ENCODE data around the gene NUP205. TPM values are rescaled to one million over a fixed set of nuclear protein-coding genes. Genes with fewer than 3 reads are reported as not detected.
A peak's percentile ranks its signal among the peaks of the same experiment; 100 is the strongest.

Gene NUP205
- total and polyA plus RNA-seq, 2 donors (not counting 1 experiment from before 2014, with no cell fraction given), result 31.4 to 70.3 TPM

DNA sequence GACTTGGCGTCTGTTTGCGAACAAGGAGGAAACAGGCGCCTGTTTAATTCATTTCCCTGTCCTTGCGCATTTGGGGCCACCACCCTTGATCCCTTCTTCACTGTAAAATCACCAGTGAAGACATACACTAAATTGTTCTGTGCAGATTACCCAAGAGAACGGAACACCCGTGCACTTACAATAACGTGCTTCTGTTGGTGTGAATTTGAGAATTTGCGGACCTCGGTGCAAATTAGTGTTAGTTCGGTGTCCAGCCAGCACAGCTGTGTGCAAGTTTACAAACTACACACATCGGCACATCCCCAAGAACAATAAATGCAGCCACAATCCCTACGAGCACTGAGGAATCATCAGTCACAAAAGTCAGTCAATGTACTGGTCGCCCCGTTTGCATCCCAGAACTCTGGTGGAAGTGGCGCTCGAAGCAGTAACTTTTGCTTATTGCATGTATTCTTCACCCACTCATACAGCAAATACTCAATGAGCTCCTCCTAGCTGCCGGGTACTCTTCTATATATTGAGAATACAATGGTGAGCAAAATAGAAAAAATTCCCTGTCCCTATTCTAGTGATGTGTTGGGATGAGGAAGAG lies 47.0 kb upstream of the NUP205 start:
- H3K9me3 Mint-ChIP-seq (ENCODE audit: insufficient read depth), result no peaks in the 10 kb centered on the region
- Histone ChIP-seq H3K4me3 (ENCODE audit: control extremely low read depth in 1 of 5, extremely low read depth in 1 of 5, insufficient read depth in 1 of 5, low read depth in 2 of 5, low read length in 4 of 5) (peak overlapping the region; percentile 68 to 96 (median 89)), H3K36me3 (replicated peaks in 1 of 2; ENCODE audit: control extremely low read depth in 1 of 2, control insufficient read depth in 1 of 2, extremely low read depth in 1 of 2, insufficient read depth in 2 of 2, low read length in 1 of 2) (no peaks in the 10 kb centered on the region), H2AFZ (ENCODE audit: insufficient read depth, low read depth, low read length, poor library complexity, severe bottlenecking) (peak overlapping the region; percentile 97), H3K79me2 (ENCODE audit: control insufficient read depth, insufficient read depth, low read length) (peaks cover 41% of the 10 kb centered on the region), H4K20me1 (ENCODE audit: control insufficient read depth, insufficient read depth, low read length, poor library complexity, severe bottlenecking) (no peaks in the 10 kb centered on the region), H3K4me1 (ENCODE audit: control insufficient read depth in 2 of 2, insufficient read depth in 2 of 2, low read length in 2 of 2) (peaks cover 17 to 24% of the 10 kb centered on the region in 2 donors), H3K27ac (ENCODE audit: low read length in 2 of 2) (peak overlapping the region; percentile 47 to 96), H3K27me3 (replicated peaks in 1 of 4; ENCODE audit: control extremely low read depth in 1 of 4, control insufficient read depth in 3 of 4, insufficient read depth in 4 of 4, low read length in 3 of 4) (no peaks in the 10 kb centered on the region), H3K9me3 (ENCODE audit: control extremely low read depth in 1 of 3, control insufficient read depth in 2 of 3, insufficient read depth in 1 of 3, low read length in 2 of 3) (no peaks in the 10 kb centered on the region), H3K4me2 (replicated peaks; ENCODE audit: low read depth, low read length, poor library complexity, severe bottlenecking) (peak overlapping the region; percentile 79), H3K9ac (ENCODE audit: low read length) (peak overlapping the region; percentile 93)
- no peak for TF ChIP-seq EZH2 (IDR thresholded peaks at IDR 0.05; ENCODE audit: borderline replicate concordance, insufficient read depth, low read depth, low read length, poor library complexity, severe bottlenecking)
- TF ChIP-seq, protein P1, sequence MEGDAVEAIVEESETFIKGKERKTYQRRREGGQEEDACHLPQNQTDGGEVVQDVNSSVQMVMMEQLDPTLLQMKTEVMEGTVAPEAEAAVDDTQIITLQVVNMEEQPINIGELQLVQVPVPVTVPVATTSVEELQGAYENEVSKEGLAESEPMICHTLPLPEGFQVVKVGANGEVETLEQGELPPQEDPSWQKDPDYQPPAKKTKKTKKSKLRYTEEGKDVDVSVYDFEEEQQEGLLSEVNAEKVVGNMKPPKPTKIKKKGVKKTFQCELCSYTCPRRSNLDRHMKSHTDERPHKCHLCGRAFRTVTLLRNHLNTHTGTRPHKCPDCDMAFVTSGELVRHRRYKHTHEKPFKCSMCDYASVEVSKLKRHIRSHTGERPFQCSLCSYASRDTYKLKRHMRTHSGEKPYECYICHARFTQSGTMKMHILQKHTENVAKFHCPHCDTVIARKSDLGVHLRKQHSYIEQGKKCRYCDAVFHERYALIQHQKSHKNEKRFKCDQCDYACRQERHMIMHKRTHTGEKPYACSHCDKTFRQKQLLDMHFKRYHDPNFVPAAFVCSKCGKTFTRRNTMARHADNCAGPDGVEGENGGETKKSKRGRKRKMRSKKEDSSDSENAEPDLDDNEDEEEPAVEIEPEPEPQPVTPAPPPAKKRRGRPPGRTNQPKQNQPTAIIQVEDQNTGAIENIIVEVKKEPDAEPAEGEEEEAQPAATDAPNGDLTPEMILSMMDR (IDR thresholded peaks at IDR 0.05), result no peak
- POLR2A ChIA-PET, result no interaction called here
- intact Hi-C loops (cut with micrococcal nuclease), result loop anchor here (1.0 to 5.0 kb wide), 6 partner anchors 47 to 1052 kb away; partner anchors contain the start of genes AKR1B1, BPGM, NUP205 and STMP1
- no peak overlapping the region for H3K4me3 Mint-ChIP-seq
- no peaks in the 10 kb centered on the region for H3K27me3 Mint-ChIP-seq
- ATAC-seq (ENCODE audit: low read depth), result no peak
- peaks cover 9% of the 10 kb centered on the region for H3K4me1 Mint-ChIP-seq
- no peak overlapping the region for H3K27ac Mint-ChIP-seq
- WGBS (ENCODE audit: insufficient coverage), result 3% methylated on average over 9 of the region's 17 CpGs
- DNase-seq, result no peak
- CTCF ChIA-PET, result interaction anchor here (0.9 to 1.6 kb wide), 3 partner anchors 10 to 151 kb away, joined by 3 to 4 read pairs (median 4); partner anchors contain the start of gene STMP1

DNA sequence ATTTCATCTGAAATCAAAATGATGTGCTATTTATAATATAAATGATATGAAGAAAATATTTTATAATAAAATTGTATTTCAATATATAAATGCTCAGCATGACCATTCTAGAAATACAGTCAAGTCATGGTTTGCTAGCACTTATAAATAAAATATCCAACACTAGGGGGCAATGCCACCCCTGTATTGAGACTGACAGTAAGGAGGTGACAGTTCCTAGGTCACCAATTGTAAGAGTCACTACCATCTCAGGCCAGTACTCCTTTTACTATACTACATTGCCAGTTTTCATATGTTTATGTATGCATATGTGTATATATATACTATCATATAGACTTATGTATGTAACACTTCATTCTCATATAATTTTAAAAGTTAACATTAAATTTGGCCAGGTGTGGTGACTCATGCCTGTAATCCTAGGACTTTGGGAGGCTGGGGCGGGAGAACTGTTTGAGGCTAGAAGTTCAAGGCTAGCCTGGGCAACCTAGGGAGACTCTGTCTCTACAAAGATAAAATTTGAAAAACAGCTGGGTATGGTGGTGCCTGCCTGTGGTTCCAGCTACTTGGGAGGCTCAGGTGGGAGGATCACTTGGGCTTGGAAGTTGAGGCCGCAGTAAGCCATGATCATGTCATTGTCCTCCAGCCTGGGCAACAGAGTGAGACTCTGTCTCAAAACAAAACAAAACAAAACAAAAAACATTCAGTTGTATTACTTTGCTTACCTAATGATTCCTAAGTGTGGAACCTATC lies 45.4 kb upstream of the NUP205 start:
- H3K4me3 ChIP-seq (ENCODE audit: control extremely low read depth in 1 of 5, extremely low read depth in 1 of 5, insufficient read depth in 1 of 5, low read depth in 2 of 5, low read length in 4 of 5), result no peak overlapping the region
- H3K9ac ChIP-seq (ENCODE audit: low read length), result no peak overlapping the region
- peaks cover 25% of the 10 kb centered on the region for H3K79me2 ChIP-seq (ENCODE audit: control insufficient read depth, insufficient read depth, low read length)
- H3K27me3 ChIP-seq (replicated peaks in 1 of 4; ENCODE audit: control extremely low read depth in 1 of 4, control insufficient read depth in 3 of 4, insufficient read depth in 4 of 4, low read length in 3 of 4), result no peaks in the 10 kb centered on the region
- H3K4me1 Mint-ChIP-seq, result peaks cover 3% of the 10 kb centered on the region
- WGBS (ENCODE audit: insufficient coverage), result 100% methylated on average over 2 of the region's 2 CpGs
- H3K9me3 ChIP-seq (ENCODE audit: control extremely low read depth in 1 of 3, control insufficient read depth in 2 of 3, insufficient read depth in 1 of 3, low read length in 2 of 3), result no peaks in the 10 kb centered on the region
- no peak overlapping the region for H3K27ac Mint-ChIP-seq
- no peak overlapping the region for H3K27ac ChIP-seq (ENCODE audit: low read length in 2 of 2)
- H3K36me3 ChIP-seq (replicated peaks in 1 of 2; ENCODE audit: control extremely low read depth in 1 of 2, control insufficient read depth in 1 of 2, extremely low read depth in 1 of 2, insufficient read depth in 2 of 2, low read length in 1 of 2), result no peaks in the 10 kb centered on the region
- H3K4me2 ChIP-seq (replicated peaks; ENCODE audit: low read depth, low read length, poor library complexity, severe bottlenecking), result no peak overlapping the region
- H2AFZ ChIP-seq (ENCODE audit: insufficient read depth, low read depth, low read length, poor library complexity, severe bottlenecking), result no peak overlapping the region
- no peaks in the 10 kb centered on the region for H3K27me3 Mint-ChIP-seq
- peaks cover 17 to 24% of the 10 kb centered on the region in 2 donors for H3K4me1 ChIP-seq (ENCODE audit: control insufficient read depth in 2 of 2, insufficient read depth in 2 of 2, low read length in 2 of 2)
- TF ChIP-seq, protein P1 (IDR thresholded peaks at IDR 0.05), result peak; percentile 81
- no peak for TF ChIP-seq EZH2 (IDR thresholded peaks at IDR 0.05; ENCODE audit: borderline replicate concordance, insufficient read depth, low read depth, low read length, poor library complexity, severe bottlenecking)
- H4K20me1 ChIP-seq (ENCODE audit: control insufficient read depth, insufficient read depth, low read length, poor library complexity, severe bottlenecking), result no peaks in the 10 kb centered on the region
- H3K9me3 Mint-ChIP-seq (ENCODE audit: insufficient read depth), result no peaks in the 10 kb centered on the region
- ATAC-seq (ENCODE audit: low read depth) (no peak), DNase-seq (peak; percentile 72)
- POLR2A ChIA-PET, result no interaction called here
- intact Hi-C loops (cut with micrococcal nuclease), result loop anchor here (1.0 to 5.0 kb wide), 2 partner anchors 133 to 365 kb away; partner anchors contain the start of gene TMEM140
- CTCF ChIA-PET, result interaction anchor here (1.6 kb wide), 1 partner anchor 133 kb away, joined by 5 read pairs; no protein-coding TSS in a partner anchor
- H3K4me3 Mint-ChIP-seq, result no peak overlapping the region
